RWPE2 (cell line): ENCODE measurements around the gene MCC.

Source experiments
- ATAC-seq: fragments of 200-7000 bp; cut with Tn5 transposase; 3 replicates; pipeline ENCODE4 v1.9.1; 2021; ENCODE audit warnings: low read depth
- DNase-seq: peaks from one replicate; pipeline ENCODE4 v3.0.0-alpha.2; 2020; ENCODE audit warnings: low spot score
- H3K27ac ChIP-seq: fragments of 450-650 bp; 2 replicates; pipeline ENCODE4 v1.5.1; 2017; ENCODE audit warnings: mild to moderate bottlenecking; ENCODE audit not compliant: poor library complexity, severe bottlenecking
- H3K27me3 ChIP-seq: fragments of 250-450 bp; sonication (Bioruptor Pico); 2 replicates; pipeline ENCODE4 v1.5.1; 2021; ENCODE audit warnings: mild to moderate bottlenecking, moderate library complexity; ENCODE audit not compliant: insufficient read depth, poor library complexity, severe bottlenecking
- H3K36me3 ChIP-seq: fragments of 250-450 bp; sonication (Bioruptor Pico); 2 replicates; pipeline ENCODE4 v1.5.1; 2020; ENCODE audit warnings: low read depth, mild to moderate bottlenecking, moderate library complexity
- H3K4me1 ChIP-seq: fragments of 250-450 bp; sonication (Bioruptor Pico); 2 replicates; pipeline ENCODE4 v1.5.1; 2021; ENCODE audit warnings: mild to moderate bottlenecking, moderate library complexity; ENCODE audit not compliant: insufficient read depth, poor library complexity, severe bottlenecking
- H3K4me3 ChIP-seq: fragments of 250-450 bp; sonication (Bioruptor Pico); 2 replicates; pipeline ENCODE4 v1.5.1; 2021; ENCODE audit warnings: mild to moderate bottlenecking, moderate library complexity; ENCODE audit not compliant: severe bottlenecking
- H3K9me3 ChIP-seq: fragments of 250-450 bp; sonication (Bioruptor Pico); 2 replicates; pipeline ENCODE4 v1.5.1; 2021; ENCODE audit warnings: mild to moderate bottlenecking, moderate library complexity; ENCODE audit not compliant: severe bottlenecking
- CTCF ChIP-seq: fragments of 450-650 bp; IDR thresholded peaks from one replicate; pipeline ENCODE4 v1.5.1; 2017; ENCODE audit warnings: mild to moderate bottlenecking, moderate library complexity; ENCODE audit not compliant: poor library complexity, severe bottlenecking

Gene MCC

GRCh38 chr5:113340537-113340936, 147.7 kb downstream of the MCC start:
- no peak overlapping the region for H3K4me3 ChIP-seq
- H3K27me3 ChIP-seq = no peaks in the 10 kb centered on the region
- no peak for DNase-seq
- H3K9me3 ChIP-seq = no peaks in the 10 kb centered on the region
- no peaks in the 10 kb centered on the region for H3K36me3 ChIP-seq
- no peak for TF ChIP-seq CTCF
- no peak overlapping the region for H3K27ac ChIP-seq
- H3K4me1 ChIP-seq = peaks cover 5% of the 10 kb centered on the region
- no peak for ATAC-seq

GRCh38 chr5:113338628-113339027, 149.6 kb downstream of the MCC start:
- no peak for DNase-seq
- no peak for ATAC-seq
- H3K27me3 ChIP-seq = no peaks in the 10 kb centered on the region
- no peak overlapping the region for H3K4me3 ChIP-seq
- H3K27ac ChIP-seq = no peak overlapping the region
- no peaks in the 10 kb centered on the region for H3K4me1 ChIP-seq
- no peak for TF ChIP-seq CTCF
- no peaks in the 10 kb centered on the region for H3K36me3 ChIP-seq
- no peaks in the 10 kb centered on the region for H3K9me3 ChIP-seq

- ATAC-seq = no peak
- no peaks in the 10 kb centered on the region for H3K36me3 ChIP-seq
- H3K27me3 ChIP-seq = no peaks in the 10 kb centered on the region
- no peaks in the 10 kb centered on the region for H3K4me1 ChIP-seq
- TF ChIP-seq CTCF = no peak
- no peaks in the 10 kb centered on the region for H3K9me3 ChIP-seq
- no peak overlapping the region for H3K27ac ChIP-seq
- H3K4me3 ChIP-seq = no peak overlapping the region
- DNase-seq = no peak
Observed at GRCh38 chr5:113337515-113338415, 150.5 kb downstream of the MCC start.

GRCh38 chr5:113336975-113337374, 151.3 kb downstream of the MCC start:
- Histone ChIP-seq H3K4me1 (no peaks in the 10 kb centered on the region), H3K36me3 (no peaks in the 10 kb centered on the region), H3K27me3 (no peaks in the 10 kb centered on the region), H3K4me3 (no peak overlapping the region), H3K27ac (no peak overlapping the region), H3K9me3 (no peaks in the 10 kb centered on the region)
- DNase-seq = no peak
- TF ChIP-seq CTCF = peak; percentile 80
- peak; percentile 82 for ATAC-seq

- ATAC-seq = no peak
- no peak overlapping the region for H3K4me3 ChIP-seq
- H3K27me3 ChIP-seq = no peaks in the 10 kb centered on the region
- H3K4me1 ChIP-seq = peaks cover 13% of the 10 kb centered on the region
- DNase-seq = no peak
- no peaks in the 10 kb centered on the region for H3K9me3 ChIP-seq
- no peaks in the 10 kb centered on the region for H3K36me3 ChIP-seq
- H3K27ac ChIP-seq = no peak overlapping the region
- TF ChIP-seq CTCF = no peak
Observed at GRCh38 chr5:113333411-113333810, 154.8 kb downstream of the MCC start.
